K562 (cell line): ENCODE results near the gene HIVEP1. TPM values are rescaled to one million over a fixed set of nuclear protein-coding genes. Genes with fewer than 3 reads are reported as not detected.

Experiments
- ATAC-seq: fragments of 200-7000 bp; cut with Tn5 transposase; 3 replicates; pipeline ENCODE4 v1.9.1; 2020; ENCODE audit warnings: moderate library complexity
- BruUV-seq: library from RNA; stranded (reverse); fragments of 400-500 nt; replicated peaks from 2 replicates; lab custom pipeline; 2021; lab: Mats Ljungman, UMichigan
- CTCF ChIA-PET: fragments of 300-600 bp; formaldehyde crosslinking; extraction: SDS; loops from one replicate; lab custom pipeline; 2021; ENCODE audit warnings: low intra/inter-chr PET ratio; lab: Yijun Ruan, JAX
- POLR2A ChIA-PET: fragments of 300-600, 350-650 bp; sonication (Branson Sonifier 250); formaldehyde crosslinking; extraction: SDS; loops from one replicate; lab custom pipeline; 2021; ENCODE audit warnings: antibody characterized with exemption, inconsistent platforms; lab: Yijun Ruan, JAX
- DNase-seq, 4 experiments: peaks; one replicate each; pipeline versions ENCODE4 v3.0.0 to v3.0.0-alpha.2; 2011 to 2018; ENCODE audit warnings: low spot score in 3 of 4, mixed read lengths in 3 of 4; ENCODE audit errors: extremely low read depth in 1 of 4
- FAIRE-seq: peaks from 2 replicates; lab custom pipeline; 2011; peaks lifted over from hg19 to GRCh38; lab: Jason Lieb, UNC
- H2AFZ ChIP-seq: 2 replicates; pipeline ENCODE4 v1.6.0; 2011; ENCODE audit warnings: low read depth, low read length, control low read depth, inconsistent platforms
- H3K27ac ChIP-seq: fragments of 200-600 bp; 3 replicates; pipeline ENCODE4 v1.8.0; 2011; ENCODE audit warnings: low read depth, mild to moderate bottlenecking, control low read depth, inconsistent platforms, low read length, moderate library complexity, mixed read lengths; ENCODE audit errors: extremely low read depth
- H3K27me3 ChIP-seq, 2 experiments: fragments of 300-600 bp in 1 of 2; 2 replicates in 1 of 2; 3 replicates in 1 of 2; pipeline versions ENCODE4 v1.6.0 to v1.8.0; 2011; ENCODE audit warnings: inconsistent platforms in 2 of 2, low read length in 2 of 2, mild to moderate bottlenecking in 1 of 2, mixed read lengths in 1 of 2, moderate library complexity in 1 of 2; ENCODE audit not compliant: control insufficient read depth in 2 of 2, insufficient read depth in 2 of 2
- H3K36me3 ChIP-seq: fragments of 300-600 bp; 3 replicates; pipeline ENCODE4 v1.8.0; 2011; ENCODE audit warnings: mild to moderate bottlenecking, low read length, inconsistent platforms; ENCODE audit not compliant: control insufficient read depth, insufficient read depth
- H3K4me1 ChIP-seq, 2 experiments: fragments of 200-600 bp in 1 of 2; replicated peaks in 1 of 2; 2 replicates in 1 of 2; 3 replicates in 1 of 2; pipeline versions ENCODE4 v1.5.1 to v1.8.0; 2011; ENCODE audit warnings: inconsistent platforms in 2 of 2, low read length in 2 of 2, mild to moderate bottlenecking in 1 of 2, mixed read lengths in 1 of 2, moderate library complexity in 1 of 2; ENCODE audit not compliant: control insufficient read depth in 2 of 2, insufficient read depth in 2 of 2
- H3K4me2 ChIP-seq: 2 replicates; pipeline ENCODE4 v1.6.1; 2011; ENCODE audit warnings: low read length, control low read depth, inconsistent platforms, mixed read lengths; ENCODE audit not compliant: insufficient read depth
- H3K4me3 ChIP-seq: fragments of 200-600 bp; sonication (generic), shearing (Covaris generic); 2 replicates; pipeline ENCODE4 v1.5.1; 2016; ENCODE audit warnings: control low read depth, inconsistent platforms
- H3K79me2 ChIP-seq: fragments of 200-600 bp; 3 replicates; pipeline ENCODE4 v1.8.0; 2011; ENCODE audit warnings: low read length, inconsistent platforms; ENCODE audit not compliant: control insufficient read depth, insufficient read depth
- H3K9ac ChIP-seq, 2 experiments: 2 replicates each; pipeline versions ENCODE4 v1.6.0 to v1.6.1; 2011; ENCODE audit warnings: low read depth in 2 of 2, low read length in 2 of 2, control low read depth in 1 of 2, inconsistent platforms in 1 of 2, mild to moderate bottlenecking in 1 of 2, mixed read lengths in 1 of 2; ENCODE audit not compliant: insufficient read depth in 1 of 2
- H3K9me1 ChIP-seq: one replicate; pipeline ENCODE4 v1.6.0; 2011; ENCODE audit warnings: inconsistent platforms, mild to moderate bottlenecking, low read length, moderate library complexity; ENCODE audit not compliant: control insufficient read depth, insufficient read depth
- H3K9me3 ChIP-seq: replicated peaks from 2 replicates; pipeline ENCODE4 v1.5.1; 2011; ENCODE audit warnings: low read depth, low read length, inconsistent platforms; ENCODE audit not compliant: control insufficient read depth, insufficient read depth
- H4K20me1 ChIP-seq: replicated peaks from 2 replicates; pipeline ENCODE4 v1.6.1; 2011; ENCODE audit warnings: low read length, inconsistent platforms, mixed read lengths; ENCODE audit not compliant: control insufficient read depth, insufficient read depth
- CC2D1A ChIP-seq: fragments of 450-650 bp; IDR thresholded peaks from 2 replicates; pipeline ENCODE4 v1.6.1; 2017; ENCODE audit warnings: mild to moderate bottlenecking
- DPF2 ChIP-seq: fragments of 450-650 bp; IDR thresholded peaks from 2 replicates; pipeline ENCODE4 v1.6.1; 2016
- PML ChIP-seq: IDR thresholded peaks from 2 replicates; pipeline ENCODE4 v1.6.1; 2012; ENCODE audit warnings: low read length, inconsistent platforms
- ZBTB33 ChIP-seq: sonication (generic); formaldehyde crosslinking; IDR thresholded peaks from 2 replicates; pipeline ENCODE4 v1.8.1; 2023; ENCODE audit warnings: mild to moderate bottlenecking, missing genetic modification reagents
- ZNF398 ChIP-seq: fragments of 250-450 bp; sonication (Bioruptor Pico); IDR thresholded peaks from 2 replicates; pipeline ENCODE4 v1.8.0; 2021; ENCODE audit warnings: moderate library complexity, mild to moderate bottlenecking, inconsistent platforms
- WGBS: fragments of 100-300 bp; shearing (Covaris generic); methylation state at CpG from one replicate; pipeline ENCODE4 v1.1.6; 2016; ENCODE audit warnings: low coverage, mixed read lengths; ENCODE audit not compliant: insufficient coverage; ENCODE audit errors: missing lambda C conversion rate; 5-methylcytosine and 5-hydroxymethylcytosine counted together
- in situ Hi-C: fragments of 300-500 bp; cut with MboI; formaldehyde crosslinking; loops from 4 replicates; pipeline ENCODE4 v1.15.0; 2018; ENCODE audit warnings: inconsistent platforms, mixed read lengths
- intact Hi-C: fragments of 100-400 bp; cut with micrococcal nuclease; formaldehyde crosslinking; loops from 2 replicates; pipeline ENCODE4 v1.14.2; 2022
- polyA plus RNA-seq, 8 experiments: library from polyadenylated mRNA; depleted of rRNA in 4 of 8; stranded (reverse) in 5 of 8; unstranded in 3 of 8; fragments of >200 nt; fragmentation: Nextera tagmentation in 2 of 8; fragmentation: Illumina TruSeq in 1 of 8; extraction: Ambion mirVana in 2 of 8; extraction: Trizol in 1 of 8; gene quantifications; 2 replicates each; pipeline versions ENCODE4 v1.2.1 to v1.2.3, GENCODE V29; 2011 to 2014; ENCODE audit warnings: inconsistent platforms in 1 of 8, missing spikeins in 1 of 8
- total RNA-seq, 7 experiments: library from RNA; depleted of rRNA in 6 of 7; stranded (reverse); fragments of >200 nt in 6 of 7; fragmentation: Illumina TruSeq in 2 of 7; extraction: Trizol in 2 of 7; gene quantifications; 2 replicates each; pipeline versions ENCODE4 v1.2.1 to v1.2.3, GENCODE V29; 2011 to 2021; ENCODE audit warnings: low replicate concordance in 1 of 7

HIVEP1 gene
- total and polyA plus RNA-seq, 9 of the 15 experiments (the other 6 are each of a cell fraction or from before 2014, with no cell fraction given): 6.0 to 33.3 (median 21.7) TPM

GRCh38 chr6:12001004-12001705 is 11.0 kb upstream of the HIVEP1 start:
- in situ Hi-C loops: no loop called here
- H3K27ac ChIP-seq: no peak overlapping the region
- no peaks in the 10 kb centered on the region; a peak in 1 of 5 replicates for H3K27me3 ChIP-seq
- no peak overlapping the region for H3K4me3 ChIP-seq
- ChIA-PET POLR2A (interaction anchor here (0.5 to 1.8 kb wide), 3 partner anchors 9 to 254 kb away, joined by 3 to 6 read pairs (median 4); no protein-coding TSS in a partner anchor), CTCF (no interaction called here)
- peak; percentile 45 for ATAC-seq
- no peaks in the 10 kb centered on the region for H3K36me3 ChIP-seq
- H3K4me2 ChIP-seq: peak overlapping the region; percentile 16; the same call in 1 of the 2 replicates
- no peaks in the 10 kb centered on the region for H3K79me2 ChIP-seq
- DNase-seq: no peak
- no peaks in the 10 kb centered on the region for H3K9me3 ChIP-seq
- TF ChIP-seq CC2D1A: 0 out of 2 replicates have a peak, but pooled peaks have one; percentile 28
- TF ChIP-seq DPF2: peak; percentile 35
- TF ChIP-seq PML: no peak
- BruUV-seq: no TSS peak
- no peak overlapping the region for H3K9ac ChIP-seq
- H2AFZ ChIP-seq: peak overlapping the region; percentile 75
- H3K9me1 ChIP-seq: no peaks in the 10 kb centered on the region
- 70% methylated on average over 4 of the region's 4 CpGs for WGBS
- no peak for FAIRE-seq
- no peaks in the 10 kb centered on the region for H4K20me1 ChIP-seq
- intact Hi-C loops: no loop called here
- peaks cover 0 to 12% of the 10 kb centered on the region in 2 experiments; a peak in 2 of 5 replicates for H3K4me1 ChIP-seq

- H2AFZ ChIP-seq: peak overlapping the region; percentile 75
- peak overlapping the region; percentile 16; the same call in 1 of the 2 replicates for H3K4me2 ChIP-seq
- peaks cover 0 to 15% of the 10 kb centered on the region in 2 experiments; a peak in 2 of 5 replicates for H3K4me1 ChIP-seq
- H3K9me1 ChIP-seq: no peaks in the 10 kb centered on the region
- intact Hi-C loops: no loop called here
- no peak overlapping the region for H3K4me3 ChIP-seq
- H3K36me3 ChIP-seq: no peaks in the 10 kb centered on the region
- 0 out of 4 replicates have a peak overlapping the region, but pooled peaks of 1 of the 2 experiments have one; percentile 2 for H3K9ac ChIP-seq
- CTCF ChIA-PET: no interaction called here
- FAIRE-seq (no peak), ATAC-seq (peak; percentile 13), DNase-seq (no peak)
- POLR2A ChIA-PET: interaction anchor here (0.6 to 1.8 kb wide), 4 partner anchors 9 to 255 kb away, joined by 3 to 6 read pairs (median 4); no protein-coding TSS in a partner anchor
- 47% methylated on average over 6 of the region's 6 CpGs for WGBS
- H3K27me3 ChIP-seq: no peaks in the 10 kb centered on the region; a peak in 1 of 5 replicates
- no TSS peak for BruUV-seq
- H4K20me1 ChIP-seq: no peaks in the 10 kb centered on the region
- no peaks in the 10 kb centered on the region for H3K79me2 ChIP-seq
- in situ Hi-C loops: no loop called here
- no peak overlapping the region for H3K27ac ChIP-seq
- H3K9me3 ChIP-seq: no peaks in the 10 kb centered on the region
- TF ChIP-seq ZNF398 (CRISPR knock-in tag): no peak
- peak; percentile 90 for TF ChIP-seq ZBTB33
Observed at GRCh38 chr6:12001706-12002435, 10.2 kb upstream of the HIVEP1 start.
